ENCODE data around the gene UGT1A10.

UGT1A10 gene

DNA sequence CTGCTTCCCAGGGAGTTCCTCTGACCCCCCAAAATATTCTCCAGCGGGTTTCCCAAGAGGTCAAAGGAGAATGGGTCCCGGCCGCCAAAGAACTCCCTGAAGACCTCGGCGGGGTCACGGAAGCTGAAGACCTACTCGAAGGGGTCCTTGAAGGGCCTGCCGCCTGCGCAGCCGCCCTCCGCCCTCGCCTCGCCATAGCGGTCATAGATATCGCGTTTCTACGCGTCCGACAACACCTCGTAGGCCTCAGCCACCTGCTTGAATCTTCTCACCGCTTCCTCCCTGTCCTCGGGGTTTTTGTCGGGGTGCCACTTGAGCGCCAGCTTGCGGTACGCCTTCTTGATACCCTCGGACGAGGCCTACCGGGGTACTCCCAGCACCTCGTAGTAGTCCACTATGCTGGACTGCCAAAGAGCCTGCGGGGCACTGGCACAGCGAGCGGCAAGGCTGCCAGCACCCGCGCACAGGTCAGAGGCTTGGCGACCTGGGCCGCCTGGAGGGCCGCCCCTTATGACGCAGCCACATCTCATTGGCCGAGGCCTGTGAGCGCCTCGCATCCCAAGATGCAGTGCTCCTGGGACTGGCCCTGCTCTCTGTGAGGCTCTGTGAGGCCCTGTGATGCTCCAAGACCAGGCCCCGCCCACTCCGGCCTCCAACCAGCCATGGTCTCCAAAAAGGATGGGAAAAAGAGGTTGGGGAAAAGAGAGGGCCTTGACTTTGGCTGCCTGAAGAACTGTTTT, 118.8 kb downstream of the UGT1A10 start:
- no peak for DNase-seq (ENCODE audit: extremely low read depth, insufficient read length)
- Histone ChIP-seq H3K36me3 (ENCODE audit: control insufficient read depth, insufficient read depth, low read length) (no peaks in the 10 kb centered on the region), H3K4me3 (replicated peaks; ENCODE audit: low read depth, low read length) (no peak overlapping the region), H3K27me3 (replicated peaks; ENCODE audit: control insufficient read depth, insufficient read depth, low read length) (no peaks in the 10 kb centered on the region)
- TF ChIP-seq, protein P1, sequence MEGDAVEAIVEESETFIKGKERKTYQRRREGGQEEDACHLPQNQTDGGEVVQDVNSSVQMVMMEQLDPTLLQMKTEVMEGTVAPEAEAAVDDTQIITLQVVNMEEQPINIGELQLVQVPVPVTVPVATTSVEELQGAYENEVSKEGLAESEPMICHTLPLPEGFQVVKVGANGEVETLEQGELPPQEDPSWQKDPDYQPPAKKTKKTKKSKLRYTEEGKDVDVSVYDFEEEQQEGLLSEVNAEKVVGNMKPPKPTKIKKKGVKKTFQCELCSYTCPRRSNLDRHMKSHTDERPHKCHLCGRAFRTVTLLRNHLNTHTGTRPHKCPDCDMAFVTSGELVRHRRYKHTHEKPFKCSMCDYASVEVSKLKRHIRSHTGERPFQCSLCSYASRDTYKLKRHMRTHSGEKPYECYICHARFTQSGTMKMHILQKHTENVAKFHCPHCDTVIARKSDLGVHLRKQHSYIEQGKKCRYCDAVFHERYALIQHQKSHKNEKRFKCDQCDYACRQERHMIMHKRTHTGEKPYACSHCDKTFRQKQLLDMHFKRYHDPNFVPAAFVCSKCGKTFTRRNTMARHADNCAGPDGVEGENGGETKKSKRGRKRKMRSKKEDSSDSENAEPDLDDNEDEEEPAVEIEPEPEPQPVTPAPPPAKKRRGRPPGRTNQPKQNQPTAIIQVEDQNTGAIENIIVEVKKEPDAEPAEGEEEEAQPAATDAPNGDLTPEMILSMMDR (IDR thresholded peaks at IDR 0.05; ENCODE audit: insufficient read depth, low read length, poor library complexity, severe bottlenecking) = no peak

DNA sequence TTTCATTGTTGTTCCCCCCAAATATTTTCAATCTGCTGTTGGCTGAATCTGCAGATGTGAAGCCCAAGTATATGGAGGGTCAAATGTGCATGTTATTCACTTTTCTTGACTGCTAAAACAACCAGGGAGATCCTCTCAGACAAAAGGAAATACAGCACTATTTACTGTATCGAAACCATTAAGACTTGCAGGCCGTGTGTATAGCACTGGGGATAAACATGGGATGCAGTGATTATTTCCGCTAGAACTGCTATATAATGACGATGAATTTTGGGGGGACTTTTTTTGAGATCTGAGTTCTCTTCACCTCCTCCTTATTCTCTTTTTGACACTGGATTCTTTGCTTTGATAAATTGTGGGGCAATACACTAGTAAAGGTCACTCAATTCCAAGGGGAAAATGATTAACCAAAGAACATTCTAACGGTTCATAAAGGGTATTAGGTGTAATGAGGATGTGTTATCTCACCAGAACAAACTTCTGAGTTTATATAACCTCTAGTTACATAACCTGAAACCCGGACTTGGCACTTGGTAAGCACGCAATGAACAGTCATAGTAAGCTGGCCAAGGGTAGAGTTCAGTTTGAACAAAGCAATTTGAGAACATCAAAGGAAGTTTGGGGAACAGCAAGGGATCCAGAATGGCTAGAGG, 120.3 kb downstream of the UGT1A10 start:
- Histone ChIP-seq H3K4me3 (replicated peaks; ENCODE audit: low read depth, low read length) (no peak overlapping the region), H3K27me3 (replicated peaks; ENCODE audit: control insufficient read depth, insufficient read depth, low read length) (no peaks in the 10 kb centered on the region), H3K36me3 (ENCODE audit: control insufficient read depth, insufficient read depth, low read length) (no peaks in the 10 kb centered on the region)
- TF ChIP-seq, protein P1 (IDR thresholded peaks at IDR 0.05; ENCODE audit: insufficient read depth, low read length, poor library complexity, severe bottlenecking) = no peak
- no peak for DNase-seq (ENCODE audit: extremely low read depth, insufficient read length)

DNA sequence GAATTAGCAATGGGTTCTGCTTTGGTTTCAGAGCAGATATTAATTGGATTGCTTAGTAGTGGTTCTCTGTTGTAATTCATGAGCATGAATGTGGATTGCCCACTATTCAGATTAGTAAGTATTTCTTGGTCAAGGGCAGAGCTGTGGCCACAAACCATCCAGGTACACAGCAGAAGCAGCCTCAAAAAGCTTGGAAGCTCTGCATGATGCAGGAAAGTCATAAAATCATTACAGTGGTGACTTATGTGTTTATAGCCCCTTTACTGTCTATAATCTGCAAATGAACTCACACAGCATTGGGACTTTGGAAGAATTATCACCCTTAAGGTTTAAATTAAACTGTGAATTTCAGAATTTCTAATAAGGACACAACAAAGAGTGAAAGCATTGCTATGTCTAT, 121.9 kb downstream of the UGT1A10 start:
- no peak overlapping the region for H3K4me3 ChIP-seq (replicated peaks; ENCODE audit: low read depth, low read length)
- H3K36me3 ChIP-seq (ENCODE audit: control insufficient read depth, insufficient read depth, low read length) = no peaks in the 10 kb centered on the region
- TF ChIP-seq, protein P1 (IDR thresholded peaks at IDR 0.05; ENCODE audit: insufficient read depth, low read length, poor library complexity, severe bottlenecking) = no peak
- no peak for DNase-seq (ENCODE audit: extremely low read depth, insufficient read length)
- no peaks in the 10 kb centered on the region for H3K27me3 ChIP-seq (replicated peaks; ENCODE audit: control insufficient read depth, insufficient read depth, low read length)

DNA sequence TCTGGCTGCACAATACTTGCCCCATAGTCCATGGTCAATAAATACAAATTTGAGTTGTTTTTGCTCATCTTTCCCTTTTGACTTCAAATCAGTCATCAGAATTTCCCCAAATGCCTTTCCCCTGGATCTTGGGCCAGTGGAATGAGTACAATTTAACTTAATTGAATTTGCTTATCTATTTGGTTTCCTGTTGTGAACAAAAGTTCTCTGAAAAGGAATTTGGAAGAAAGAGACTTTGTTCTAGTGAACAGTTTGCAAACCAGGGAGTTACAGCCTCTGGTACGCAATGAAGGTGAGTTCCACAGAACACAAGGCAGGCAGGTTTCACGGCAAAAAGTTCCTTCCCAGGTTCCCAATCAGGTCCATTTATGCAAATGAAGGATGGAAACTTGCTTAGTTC, 122.6 kb downstream of the UGT1A10 start:
- Histone ChIP-seq H3K36me3 (ENCODE audit: control insufficient read depth, insufficient read depth, low read length) (no peaks in the 10 kb centered on the region), H3K27me3 (replicated peaks; ENCODE audit: control insufficient read depth, insufficient read depth, low read length) (no peaks in the 10 kb centered on the region), H3K4me3 (replicated peaks; ENCODE audit: low read depth, low read length) (no peak overlapping the region)
- DNase-seq (ENCODE audit: extremely low read depth, insufficient read length) = no peak
- TF ChIP-seq, protein P1 (IDR thresholded peaks at IDR 0.05; ENCODE audit: insufficient read depth, low read length, poor library complexity, severe bottlenecking) = no peak

DNA sequence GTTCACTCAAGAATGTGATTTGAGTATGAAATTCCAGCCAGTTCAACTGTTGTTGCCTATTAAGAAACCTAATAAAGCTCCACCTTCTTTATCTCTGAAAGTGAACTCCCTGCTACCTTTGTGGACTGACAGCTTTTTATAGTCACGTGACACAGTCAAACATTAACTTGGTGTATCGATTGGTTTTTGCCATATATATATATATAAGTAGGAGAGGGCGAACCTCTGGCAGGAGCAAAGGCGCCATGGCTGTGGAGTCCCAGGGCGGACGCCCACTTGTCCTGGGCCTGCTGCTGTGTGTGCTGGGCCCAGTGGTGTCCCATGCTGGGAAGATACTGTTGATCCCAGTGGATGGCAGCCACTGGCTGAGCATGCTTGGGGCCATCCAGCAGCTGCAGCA, 123.8 kb downstream of the UGT1A10 start, which contains the start of gene UGT1A1:
UGT1A1 (plus strand) TSS at position 228 of the 400 bp plus-strand sequence; CDS start at position 246, 18 bp downstream.
- TF ChIP-seq, protein P1 (IDR thresholded peaks at IDR 0.05; ENCODE audit: insufficient read depth, low read length, poor library complexity, severe bottlenecking) = no peak
- no peak within 1 kb of the TSS for H3K4me3 ChIP-seq (replicated peaks; ENCODE audit: low read depth, low read length)
- DNase-seq (ENCODE audit: extremely low read depth, insufficient read length) = no peak
- H3K36me3 ChIP-seq (ENCODE audit: control insufficient read depth, insufficient read depth, low read length) = no peaks in the 10 kb centered on the region
- H3K27me3 ChIP-seq (replicated peaks; ENCODE audit: control insufficient read depth, insufficient read depth, low read length) = no peaks in the 10 kb centered on the region

Measured in GM06990 (cell line).